ENCODE measurements around the gene HOXB8. TPM values are rescaled to one million over a fixed set of nuclear protein-coding genes. Genes with fewer than 3 reads are reported as not detected.

Gene HOXB8
- total and polyA plus RNA-seq, 10 donors: 0.07 to 0.14 TPM; not detected in 8

GRCh38 chr17:48603959-48604769, 10.9 kb downstream of the HOXB8 start:
- Histone ChIP-seq H3K9me3 (no peaks in the 10 kb centered on the region), H3K4me3 (peak overlapping the region in 5 of 8 donors; percentile 19 to 62 (median 26)), H3K27ac (peak overlapping the region in 4 of 8 donors; percentile 32 to 60 (median 55)), H3K4me1 (peaks cover 7 to 35% (median 12%) of the 10 kb centered on the region in 6 donors), H3K27me3 (replicated peaks in 1 of 7) (peaks cover 0 to 100% (median 75%) of the 10 kb centered on the region in 7 donors), H3K36me3 (no peaks in the 10 kb centered on the region)
- DNase-seq: peak; percentile 45
- WGBS, 5 donors: 23 to 45% (median 30%) methylated on average over 21 of the region's 21 CpGs
- intact Hi-C loops (cut with DNase I; ENCODE audit: low total_unique reads): no loop called here
- TF ChIP-seq POLR2AphosphoS5 (IDR thresholded peaks at IDR 0.05) (peak in 2 of 3 donors; percentile 15 to 55), CTCF (IDR thresholded peaks at IDR 0.05 in 8 of 11, conservative IDR thresholded peaks at IDR 0.05 in 3 of 11) (no peak), POLR2A (IDR thresholded peaks at IDR 0.05) (no peak)

GRCh38 chr17:48601539-48602425, 13.3 kb downstream of the HOXB8 start:
- peaks cover 2 to 100% (median 88%) of the 10 kb centered on the region in 7 donors for H3K27me3 ChIP-seq (replicated peaks in 1 of 7)

GRCh38 chr17:48601207-48601538, 13.9 kb downstream of the HOXB8 start:
- intact Hi-C loops (cut with DNase I; ENCODE audit: low total_unique reads): no loop called here
- H3K9me3 ChIP-seq: no peaks in the 10 kb centered on the region
- no peak for TF ChIP-seq POLR2AphosphoS5 (IDR thresholded peaks at IDR 0.05)
- H3K27me3 ChIP-seq (replicated peaks in 1 of 7): peaks cover 2 to 100% (median 88%) of the 10 kb centered on the region in 7 donors
- H3K27ac ChIP-seq: no peak overlapping the region
- no peaks in the 10 kb centered on the region for H3K36me3 ChIP-seq
- peaks cover 19 to 63% (median 37%) of the 10 kb centered on the region in 6 donors for H3K4me1 ChIP-seq
- H3K4me3 ChIP-seq: no peak overlapping the region
- DNase-seq: no peak
- WGBS, 5 donors: 83 to 96% (median 89%) methylated on average over 4 of the region's 4 CpGs

More at GRCh38 chr17:48601539-48602425, 13.3 kb downstream of the HOXB8 start:
- DNase-seq: no peak
- H3K27ac ChIP-seq: no peak overlapping the region
- peaks cover 16 to 57% (median 31%) of the 10 kb centered on the region in 6 donors for H3K4me1 ChIP-seq
- peak overlapping the region in 1 of 8 donors; percentile 62 for H3K4me3 ChIP-seq
- TF ChIP-seq POLR2AphosphoS5 (IDR thresholded peaks at IDR 0.05) (no peak), POLR2A (IDR thresholded peaks at IDR 0.05) (no peak), CTCF (IDR thresholded peaks at IDR 0.05 in 8 of 11, conservative IDR thresholded peaks at IDR 0.05 in 3 of 11) (no peak)
- intact Hi-C loops (cut with DNase I; ENCODE audit: low total_unique reads): no loop called here
- WGBS, 5 donors: 45 to 52% (median 48%) methylated on average over 35 of the region's 35 CpGs
- no peaks in the 10 kb centered on the region for H3K36me3 ChIP-seq
- H3K9me3 ChIP-seq: no peaks in the 10 kb centered on the region

DNA sequence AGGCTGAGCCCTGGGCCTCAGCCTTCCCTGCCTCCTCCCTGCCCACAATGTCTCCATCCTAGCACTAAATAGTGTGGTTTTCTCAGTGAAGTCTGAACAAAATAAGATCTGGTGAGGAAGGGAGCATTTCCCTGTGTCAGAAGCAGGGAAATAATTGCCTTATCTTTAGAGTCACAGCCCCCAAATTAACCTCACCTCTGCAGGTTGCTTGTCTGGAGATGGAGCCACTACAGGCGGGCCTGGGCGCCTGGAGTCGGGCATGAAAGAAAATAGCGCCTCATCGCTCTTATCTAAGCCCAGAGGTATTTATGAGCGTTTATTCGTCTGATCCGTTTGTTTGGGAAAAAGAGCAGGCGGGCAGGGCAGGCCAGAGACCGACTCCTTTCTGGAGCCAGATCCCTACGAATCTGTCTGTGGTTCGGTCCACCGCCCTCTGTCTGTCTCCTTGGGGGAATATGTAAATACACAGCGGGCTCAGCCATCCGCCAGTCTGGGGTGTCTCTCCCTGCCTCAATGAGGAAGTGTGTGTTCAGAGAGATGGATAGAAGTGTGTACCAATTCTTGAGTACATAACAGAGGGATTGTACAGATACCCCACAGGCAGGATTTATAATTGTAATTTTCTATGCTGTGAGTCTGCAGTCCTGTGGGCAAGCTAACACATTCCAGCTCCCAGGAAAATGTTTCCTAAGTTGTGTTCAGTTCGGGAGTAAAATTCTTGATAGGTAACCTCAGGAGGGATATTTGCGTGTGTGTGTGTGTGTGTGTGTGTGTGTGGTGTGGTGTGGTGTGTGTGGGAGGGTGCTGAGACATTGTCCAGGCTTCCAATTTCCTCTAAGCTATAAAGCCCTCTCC, 14.6 kb downstream of the HOXB8 start:
- peaks cover 22 to 70% (median 41%) of the 10 kb centered on the region in 6 donors for H3K4me1 ChIP-seq
- H3K4me3 ChIP-seq: no peak overlapping the region
- no peak for DNase-seq
- intact Hi-C loops (cut with DNase I; ENCODE audit: low total_unique reads): no loop called here
- no peaks in the 10 kb centered on the region for H3K36me3 ChIP-seq
- TF ChIP-seq POLR2A (IDR thresholded peaks at IDR 0.05): no peak
- TF ChIP-seq POLR2AphosphoS5 (IDR thresholded peaks at IDR 0.05): no peak
- TF ChIP-seq CTCF (IDR thresholded peaks at IDR 0.05 in 8 of 11, conservative IDR thresholded peaks at IDR 0.05 in 3 of 11): no peak
- peaks cover 2 to 100% (median 91%) of the 10 kb centered on the region in 7 donors for H3K27me3 ChIP-seq (replicated peaks in 1 of 7)
- no peak overlapping the region for H3K27ac ChIP-seq
- no peaks in the 10 kb centered on the region for H3K9me3 ChIP-seq
- 85 to 93% (median 87%) methylated on average over 17 of the region's 17 CpGs for WGBS, 5 donors
